Measurements from ENCODE around the gene SLC39A13. TPM values are rescaled to one million over a fixed set of nuclear protein-coding genes. Genes with fewer than 3 reads are reported as not detected.

The SLC39A13 gene
- total RNA-seq, 4 donors from 2014 or later: 68.8 to 218 (median 78.9) TPM

DNA sequence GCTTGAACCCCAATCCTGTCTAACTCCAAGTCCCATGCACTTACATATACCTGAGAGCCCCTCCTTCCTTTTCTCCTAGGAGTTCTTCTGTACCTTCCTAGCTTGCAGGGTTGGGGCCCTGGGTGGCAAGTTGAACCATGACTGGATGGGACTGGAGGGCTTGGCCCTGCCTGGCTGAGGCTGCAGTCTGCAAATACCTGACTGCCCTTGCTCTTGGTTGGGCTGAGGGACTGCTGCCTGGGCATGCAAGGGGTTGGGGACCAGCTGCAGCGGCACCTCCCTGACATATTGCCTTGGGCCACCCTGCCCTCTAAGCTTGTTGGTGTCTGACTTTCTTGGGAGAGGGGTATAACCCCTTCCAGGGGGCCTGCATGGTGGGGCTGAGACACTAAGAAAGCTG, 9.8 kb upstream of the SLC39A13 start:
- Histone ChIP-seq H3K27me3 (no peaks in the 10 kb centered on the region), H3K9me3 (no peaks in the 10 kb centered on the region), H3K27ac (no peak overlapping the region), H3K4me1 (peaks cover 0 to 30% (median 0%) of the 10 kb centered on the region in 3 donors), H3K4me3 (no peak overlapping the region), H3K36me3 (no peaks in the 10 kb centered on the region)
- TF ChIP-seq POLR2A (IDR thresholded peaks at IDR 0.05) (no peak), EP300 (IDR thresholded peaks at IDR 0.05) (no peak), POLR2AphosphoS5 (IDR thresholded peaks at IDR 0.05) (no peak), CTCF (IDR thresholded peaks at IDR 0.05) (no peak)
- no peak for ATAC-seq
- WGBS, 2 donors (ENCODE audit: low coverage in 1 of 2): 100% methylated on average over 1 of the region's 1 CpG; no CpG with 5 or more reads in 1 of the 2 donors

DNA sequence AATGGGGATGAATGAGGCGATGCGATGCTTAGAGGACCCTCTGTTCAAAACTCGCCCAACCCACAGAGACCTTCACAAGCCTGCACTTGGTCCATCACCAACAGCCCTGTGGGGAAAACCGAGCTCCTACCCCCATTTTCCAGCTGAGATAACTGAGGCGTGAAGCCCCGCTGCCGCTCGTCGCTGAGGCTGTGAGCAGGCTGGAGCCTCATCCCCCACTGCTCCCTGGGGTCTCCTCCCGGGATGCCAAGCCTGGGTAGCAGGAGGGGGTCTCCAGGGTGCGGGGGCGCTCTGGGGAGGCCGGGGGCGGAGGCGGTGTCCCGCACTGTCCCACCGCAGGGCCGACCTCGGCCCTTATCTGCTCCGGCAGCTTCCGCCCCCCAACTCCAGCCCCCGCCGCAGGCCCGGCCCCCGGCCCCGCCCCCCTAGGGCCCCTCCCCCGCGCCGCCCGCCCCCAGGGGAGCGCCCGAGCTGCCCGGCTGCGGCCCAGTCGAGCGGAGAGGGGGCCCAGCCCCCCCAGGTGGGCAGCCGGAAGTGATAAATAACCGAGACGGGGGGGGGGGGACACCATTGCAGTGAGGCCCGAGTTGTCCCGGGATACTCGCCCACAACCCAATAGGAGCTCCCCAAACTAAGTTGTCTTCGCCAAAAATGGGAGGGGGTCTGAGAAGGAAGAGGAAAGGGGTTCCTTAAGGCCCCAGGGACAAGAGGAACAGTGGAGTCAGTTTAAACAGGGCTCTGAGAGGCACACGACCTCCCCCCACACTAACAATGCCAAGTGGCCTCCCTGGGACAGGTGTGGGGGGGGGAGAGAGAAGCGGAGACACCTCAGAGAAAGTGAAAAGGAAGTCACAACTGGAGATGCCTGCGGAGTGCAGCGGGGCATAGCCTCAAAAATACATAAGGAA, 8.3 kb upstream of the SLC39A13 start:
- TF ChIP-seq POLR2A (IDR thresholded peaks at IDR 0.05): no peak
- TF ChIP-seq POLR2AphosphoS5 (IDR thresholded peaks at IDR 0.05): no peak
- TF ChIP-seq CTCF (IDR thresholded peaks at IDR 0.05): no peak
- no peak for TF ChIP-seq EP300 (IDR thresholded peaks at IDR 0.05)
- 0 to 6% methylated on average over 2 to 4 of the region's 47 CpGs for WGBS, 2 donors (ENCODE audit: low coverage in 1 of 2)
- ATAC-seq: peak; percentile 73
- peak overlapping the region; percentile 63 to 66 for H3K4me3 ChIP-seq
- no peaks in the 10 kb centered on the region for H3K27me3 ChIP-seq
- H3K4me1 ChIP-seq: peaks cover 0 to 28% (median 0%) of the 10 kb centered on the region in 3 donors
- H3K27ac ChIP-seq: peak overlapping the region; percentile 5 to 78 (median 73)
- H3K36me3 ChIP-seq: no peaks in the 10 kb centered on the region
- H3K9me3 ChIP-seq: no peaks in the 10 kb centered on the region

GRCh38 chr11:47400768-47401279, 7.6 kb upstream of the SLC39A13 start:
- Histone ChIP-seq H3K27ac (peak overlapping the region in 3 of 4 donors; percentile 72 to 78 (median 74)), H3K36me3 (no peaks in the 10 kb centered on the region), H3K9me3 (no peaks in the 10 kb centered on the region), H3K4me3 (peak overlapping the region in 1 of 2 donors; percentile 63), H3K4me1 (peaks cover 0 to 21% (median 0%) of the 10 kb centered on the region in 3 donors), H3K27me3 (no peaks in the 10 kb centered on the region)
- TF ChIP-seq CTCF (IDR thresholded peaks at IDR 0.05) (no peak), EP300 (IDR thresholded peaks at IDR 0.05) (no peak)
- peak; percentile 27 for ATAC-seq
- WGBS, 2 donors (ENCODE audit: low coverage in 1 of 2): 19 to 21% methylated on average over 5 to 8 of the region's 8 CpGs

GRCh38 chr11:47403135-47403534, 5.3 kb upstream of the SLC39A13 start:
- no peak for TF ChIP-seq CTCF (IDR thresholded peaks at IDR 0.05)
- no peak for TF ChIP-seq POLR2AphosphoS5 (IDR thresholded peaks at IDR 0.05)
- TF ChIP-seq POLR2A (IDR thresholded peaks at IDR 0.05): no peak
- no peak for TF ChIP-seq EP300 (IDR thresholded peaks at IDR 0.05)
- ATAC-seq: no peak
- Histone ChIP-seq H3K27me3 (no peaks in the 10 kb centered on the region), H3K4me1 (peaks cover 0 to 33% (median 7%) of the 10 kb centered on the region in 3 donors), H3K4me3 (no peak overlapping the region), H3K9me3 (no peaks in the 10 kb centered on the region), H3K36me3 (no peaks in the 10 kb centered on the region), H3K27ac (no peak overlapping the region)
- 73 to 88% methylated on average over 1 to 4 of the region's 4 CpGs for WGBS, 2 donors (ENCODE audit: low coverage in 1 of 2)

All from gastroesophageal sphincter (tissue), 4 donors.